K562 (cell line): ENCODE data around the gene EHBP1L1.
"Not testable (repeated sequence)": the region's sequence is repeated elsewhere in the genome, so short reads cannot be mapped to it uniquely, and the experiment has no call there.

ENCODE experiments used
- CBX8 ChIP-seq: fragments of 200-600 bp; sonication (generic); IDR thresholded peaks from 2 replicates; pipeline ENCODE4 v1.6.1; 2012; ENCODE audit warnings: borderline replicate concordance, mixed run types, low read depth, mild to moderate bottlenecking, moderate library complexity, mixed read lengths, low read length, control low read depth, inconsistent platforms; ENCODE audit not compliant: poor library complexity, severe bottlenecking; ENCODE audit errors: extremely low read depth
- CREB1 ChIP-seq, 2 experiments: sonication (generic) in 1 of 2; formaldehyde crosslinking in 1 of 2; IDR thresholded peaks; 2 replicates each; pipeline versions ENCODE4 v1.6.1 to v1.8.0; 2012 to 2022; ENCODE audit warnings: inconsistent platforms in 1 of 2, mild to moderate bottlenecking in 1 of 2, missing genetic modification reagents in 1 of 2, moderate library complexity in 1 of 2
- CTCF ChIP-seq, 3 experiments: IDR thresholded peaks in 2 of 3; conservative IDR thresholded peaks in 1 of 3; 2 replicates each; pipeline ENCODE4 v1.5.1; 2011 to 2012; ENCODE audit warnings: low read length in 3 of 3, mild to moderate bottlenecking in 3 of 3, control low read depth in 2 of 3, improper control_type of control experiment in 1 of 3, inconsistent platforms in 1 of 3, low read depth in 1 of 3, mixed read lengths in 1 of 3, moderate library complexity in 1 of 3; ENCODE audit not compliant: insufficient read depth in 2 of 3
- HDAC3 ChIP-seq: fragments of 450-650 bp; IDR thresholded peaks from 2 replicates; pipeline ENCODE4 v1.6.1; 2018; ENCODE audit warnings: borderline replicate concordance, mild to moderate bottlenecking, moderate library complexity; ENCODE audit not compliant: partially characterized antibody
- MEF2A ChIP-seq: IDR thresholded peaks from 2 replicates; pipeline ENCODE4 v1.6.1; 2011; ENCODE audit warnings: low read depth, mild to moderate bottlenecking, low read length, moderate library complexity; ENCODE audit not compliant: control insufficient read depth
- MNT ChIP-seq, 2 experiments: fragments of 450-650 bp; conservative IDR thresholded peaks; 2 replicates each; pipeline ENCODE4 v1.6.1; 2017; ENCODE audit warnings: mild to moderate bottlenecking in 2 of 2, moderate library complexity in 2 of 2
- POLR2B ChIP-seq: fragments of 450-650 bp; IDR thresholded peaks from 2 replicates; pipeline ENCODE4 v1.6.1; 2018; ENCODE audit warnings: low read depth; ENCODE audit not compliant: partially characterized antibody
- SIX5 ChIP-seq, 2 experiments: IDR thresholded peaks; 2 replicates each; pipeline ENCODE4 v1.6.1; 2011; ENCODE audit warnings: low read length in 2 of 2, borderline replicate concordance in 1 of 2, low read depth in 1 of 2, mild to moderate bottlenecking in 1 of 2, moderate library complexity in 1 of 2; ENCODE audit not compliant: insufficient read depth in 1 of 2

GRCh38 chr11:65564879-65565559 lies 10.8 kb upstream of the EHBP1L1 start:
- not testable (repeated sequence) for TF ChIP-seq MEF2A; MNT (conservative IDR thresholded peaks at IDR 0.05); HDAC3; POLR2B; SIX5 (IDR thresholded peaks at IDR 0.05; ENCODE audit: borderline replicate concordance in 1 of 2, insufficient read depth in 1 of 2, low read depth in 1 of 2, low read length in 2 of 2); CTCF (IDR thresholded peaks at IDR 0.05 in 2 of 3, conservative IDR thresholded peaks at IDR 0.05 in 1 of 3; ENCODE audit: insufficient read depth in 2 of 3, low read depth in 1 of 3, low read length in 3 of 3); CBX8; CREB1 (IDR thresholded peaks at IDR 0.05); CREB1 (CRISPR knock-in tag; IDR thresholded peaks at IDR 0.05)
